SK-N-MC (cell line): ENCODE results near the gene TNRC6B.

Source experiments
- DNase-seq: peaks from one replicate; pipeline ENCODE4 v3.0.0-alpha.2; 2011; ENCODE audit warnings: low read depth, low spot score
- H3K27ac ChIP-seq: fragments of 200-600 bp; sonication (generic); 2 replicates; pipeline ENCODE4 v1.5.1; 2016; ENCODE audit warnings: mixed run types
- H3K36me3 ChIP-seq: fragments of 200-600 bp; sonication (generic); 2 replicates; pipeline ENCODE4 v1.6.1; 2017; ENCODE audit warnings: antibody characterized with exemption, low read length, mixed read lengths; ENCODE audit not compliant: insufficient read depth
- H3K4me3 ChIP-seq: fragments of 200-600 bp; sonication (generic); 2 replicates; pipeline ENCODE4 v1.5.1; 2016
- H3K9ac ChIP-seq: fragments of 200-600 bp; sonication (generic); 2 replicates; pipeline ENCODE4 v1.8.0; 2017; ENCODE audit warnings: mixed run types, mixed read lengths; ENCODE audit not compliant: insufficient read length
- H3K9me3 ChIP-seq: fragments of 200-600 bp; sonication (generic); 2 replicates; pipeline ENCODE4 v1.6.1; 2017; ENCODE audit warnings: low read depth, mild to moderate bottlenecking, antibody characterized with exemption, low read length, moderate library complexity, mixed read lengths
- EZH2 ChIP-seq: fragments of 200-600 bp; sonication (generic); IDR thresholded peaks from one replicate; pipeline ENCODE4 v1.6.1; 2017; ENCODE audit warnings: antibody characterized with exemption
- FOXP2 ChIP-seq: optimal IDR thresholded peaks from 2 replicates; pipeline ENCODE3; 2011; ENCODE audit warnings: mild to moderate bottlenecking, moderate library complexity; ENCODE audit not compliant: insufficient read depth; ENCODE audit errors: extremely low read length, control extremely low read depth
- POLR2AphosphoS5 ChIP-seq: IDR thresholded peaks from 2 replicates; pipeline ENCODE4 v1.6.1; 2012; ENCODE audit warnings: mild to moderate bottlenecking, low read depth, low read length, borderline replicate concordance

Gene TNRC6B

DNA sequence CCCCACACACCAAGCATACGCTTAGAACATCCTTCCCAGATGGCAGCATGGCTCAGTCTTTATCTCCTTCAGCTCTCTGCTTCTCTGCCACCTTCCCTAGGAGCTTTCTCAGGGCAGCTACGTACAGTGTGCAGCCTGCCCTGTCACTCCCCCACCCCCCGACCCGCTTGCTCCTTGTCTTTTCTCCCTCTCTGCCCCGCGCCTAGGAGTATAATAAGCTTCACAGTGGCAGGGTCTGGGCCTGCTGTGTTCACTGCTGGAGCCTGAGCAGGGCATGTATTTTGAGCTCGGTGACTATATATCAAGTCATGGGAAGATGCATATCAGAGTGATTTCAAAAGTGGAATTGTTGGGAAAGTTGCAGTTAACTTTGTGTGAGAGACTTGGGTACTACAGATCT lies 112.8 kb downstream of the TNRC6B start:
- Histone ChIP-seq H3K36me3 (peaks cover 64% of the 10 kb centered on the region), H3K27ac (no peak overlapping the region), H3K9ac (no peak overlapping the region)

DNA sequence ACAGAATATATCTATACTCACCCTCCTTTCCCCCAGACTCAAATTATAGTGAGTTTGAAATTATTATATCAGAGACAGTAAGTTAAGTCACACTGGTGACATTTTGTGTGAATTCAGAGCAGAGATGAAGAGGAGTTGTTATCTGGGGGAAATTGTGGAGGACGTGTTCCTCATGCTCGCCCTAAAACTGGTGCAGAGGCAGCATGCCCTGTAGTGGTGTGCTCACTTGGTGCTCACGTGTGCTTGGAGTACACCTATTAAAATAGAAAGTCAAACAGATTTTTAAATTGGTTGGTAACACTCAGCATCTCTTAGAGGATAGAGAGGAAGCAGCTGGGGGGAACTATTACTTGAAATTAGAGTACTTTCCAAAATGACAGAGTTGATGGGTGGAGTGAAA lies 117.0 kb downstream of the TNRC6B start:
- H3K4me3 ChIP-seq = no peak overlapping the region
- no peak for TF ChIP-seq EZH2
- TF ChIP-seq POLR2AphosphoS5 = no peak
- no peak for TF ChIP-seq FOXP2
- no peak for DNase-seq
- H3K9me3 ChIP-seq = no peaks in the 10 kb centered on the region
- peaks cover 49% of the 10 kb centered on the region for H3K36me3 ChIP-seq
- H3K9ac ChIP-seq = no peak overlapping the region
- H3K27ac ChIP-seq = no peak overlapping the region

More for the DNA sequence above, 112.8 kb downstream of the TNRC6B start:
- no peak for DNase-seq
- Histone ChIP-seq H3K4me3 (no peak overlapping the region), H3K9me3 (no peaks in the 10 kb centered on the region)
- TF ChIP-seq POLR2AphosphoS5 (no peak), FOXP2 (no peak), EZH2 (no peak)

DNA sequence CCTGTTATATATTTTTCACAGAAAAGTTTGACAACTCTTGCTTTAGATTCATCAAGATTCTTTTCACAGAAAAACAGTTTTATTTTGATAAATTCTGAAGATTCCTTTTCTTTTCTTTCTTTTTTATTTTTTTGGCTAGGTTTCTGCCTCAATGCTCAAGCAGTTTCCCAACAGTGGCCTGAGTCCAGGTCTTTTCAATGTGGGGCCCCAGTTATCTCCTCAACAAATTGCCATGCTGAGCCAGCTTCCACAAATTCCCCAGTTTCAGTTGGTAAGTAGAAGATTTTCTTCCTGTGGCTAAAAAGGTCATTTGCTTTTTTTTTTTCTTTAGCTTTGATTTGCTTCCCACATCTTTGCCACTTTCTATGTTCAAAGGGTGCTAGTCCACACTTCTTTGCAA lies 122.6 kb downstream of the TNRC6B start:
- TF ChIP-seq FOXP2 (no peak), POLR2AphosphoS5 (no peak), EZH2 (no peak)
- Histone ChIP-seq H3K36me3 (peaks cover 50% of the 10 kb centered on the region), H3K9ac (no peak overlapping the region), H3K9me3 (no peaks in the 10 kb centered on the region), H3K27ac (no peak overlapping the region), H3K4me3 (no peak overlapping the region)
- DNase-seq = no peak

DNA sequence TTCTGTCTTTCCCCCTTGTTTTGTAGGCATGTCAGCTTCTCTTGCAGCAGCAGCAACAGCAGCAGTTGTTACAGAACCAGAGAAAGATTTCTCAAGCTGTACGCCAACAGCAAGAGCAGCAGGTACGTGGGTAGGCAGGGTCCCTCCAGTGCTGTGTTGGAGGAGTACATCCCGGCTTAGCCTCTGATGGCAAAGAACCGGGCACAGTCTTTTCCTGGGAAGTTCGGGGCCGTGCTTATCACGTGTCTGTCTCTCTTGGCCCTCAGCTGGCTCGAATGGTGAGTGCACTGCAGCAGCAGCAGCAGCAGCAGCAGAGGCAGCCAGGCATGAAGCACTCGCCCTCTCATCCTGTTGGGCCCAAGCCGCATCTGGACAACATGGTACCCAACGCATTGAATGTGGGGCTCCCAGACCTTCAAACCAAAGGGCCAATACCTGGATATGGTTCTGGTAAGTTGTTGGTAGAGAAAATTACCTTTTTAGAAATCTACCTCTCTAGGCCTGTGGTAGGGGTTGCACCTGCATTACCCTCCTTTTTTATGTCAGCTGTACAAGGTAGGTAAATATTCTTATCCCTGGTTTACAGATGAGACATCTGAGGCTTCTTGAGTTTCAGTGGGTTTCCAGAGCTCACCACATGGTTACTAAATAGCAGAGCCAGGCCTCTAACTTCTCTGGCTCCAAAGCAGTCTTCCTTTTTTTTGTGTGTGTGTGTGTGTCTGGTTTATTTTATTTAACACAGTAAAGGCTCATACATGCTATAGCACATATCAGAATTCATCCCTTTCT lies 123.4 kb downstream of the TNRC6B start:
- no peak for TF ChIP-seq POLR2AphosphoS5
- no peak for TF ChIP-seq EZH2
- no peak for TF ChIP-seq FOXP2
- H3K36me3 ChIP-seq = peaks cover 43% of the 10 kb centered on the region

DNA sequence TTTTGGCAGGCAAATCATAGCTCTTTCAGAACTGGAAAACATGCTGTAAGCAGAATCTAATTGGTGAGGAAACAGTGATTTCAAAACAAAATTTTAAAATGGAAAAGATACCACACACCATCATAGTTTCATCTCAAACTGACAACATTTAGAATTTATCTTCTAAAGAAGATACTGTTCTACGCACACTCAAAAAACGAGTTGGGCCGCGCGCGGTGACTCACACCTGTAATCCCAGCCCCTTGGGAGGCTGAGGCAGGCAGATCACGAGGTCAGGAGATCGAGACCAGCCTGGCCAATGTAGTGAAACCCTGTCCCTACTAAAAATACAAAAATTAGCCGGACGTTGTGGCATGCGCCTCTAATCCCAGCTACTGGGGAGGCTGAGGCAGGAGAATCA lies 124.4 kb downstream of the TNRC6B start:
- H3K4me3 ChIP-seq = no peak overlapping the region
- TF ChIP-seq FOXP2 = no peak
- no peak for TF ChIP-seq EZH2
- TF ChIP-seq POLR2AphosphoS5 = no peak
- H3K9me3 ChIP-seq = no peaks in the 10 kb centered on the region
- no peak overlapping the region for H3K9ac ChIP-seq
- H3K27ac ChIP-seq = no peak overlapping the region
- DNase-seq = no peak
- peaks cover 38% of the 10 kb centered on the region for H3K36me3 ChIP-seq

More for the DNA sequence above, 123.4 kb downstream of the TNRC6B start:
- H3K4me3 ChIP-seq = no peak overlapping the region
- no peaks in the 10 kb centered on the region for H3K9me3 ChIP-seq
- no peak for DNase-seq
- no peak overlapping the region for H3K9ac ChIP-seq
- no peak overlapping the region for H3K27ac ChIP-seq

DNA sequence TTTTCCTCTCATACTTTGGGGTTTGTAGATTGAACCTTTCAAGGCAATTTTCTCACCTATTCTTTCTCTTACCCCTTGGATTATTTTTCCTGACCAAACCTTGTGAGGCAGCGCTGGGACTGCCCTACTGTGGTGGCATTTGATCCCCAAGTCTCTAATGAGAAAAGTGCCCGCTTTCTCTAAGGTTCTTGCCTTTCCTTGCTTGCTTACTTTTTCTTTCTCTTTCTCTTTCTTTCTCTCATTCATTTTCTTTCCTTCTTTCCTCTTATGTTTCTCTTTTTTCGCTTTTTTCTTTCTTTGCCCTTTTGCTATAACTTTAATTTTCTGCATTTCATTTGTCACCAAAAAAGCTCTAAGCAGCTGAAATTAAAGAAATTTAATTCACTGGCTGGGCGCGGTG lies 127.9 kb downstream of the TNRC6B start:
- Histone ChIP-seq H3K27ac (no peak overlapping the region), H3K36me3 (peaks cover 61% of the 10 kb centered on the region), H3K9me3 (no peaks in the 10 kb centered on the region), H3K4me3 (no peak overlapping the region), H3K9ac (no peak overlapping the region)
- no peak for DNase-seq
- TF ChIP-seq EZH2 (no peak), FOXP2 (no peak), POLR2AphosphoS5 (no peak)

DNA sequence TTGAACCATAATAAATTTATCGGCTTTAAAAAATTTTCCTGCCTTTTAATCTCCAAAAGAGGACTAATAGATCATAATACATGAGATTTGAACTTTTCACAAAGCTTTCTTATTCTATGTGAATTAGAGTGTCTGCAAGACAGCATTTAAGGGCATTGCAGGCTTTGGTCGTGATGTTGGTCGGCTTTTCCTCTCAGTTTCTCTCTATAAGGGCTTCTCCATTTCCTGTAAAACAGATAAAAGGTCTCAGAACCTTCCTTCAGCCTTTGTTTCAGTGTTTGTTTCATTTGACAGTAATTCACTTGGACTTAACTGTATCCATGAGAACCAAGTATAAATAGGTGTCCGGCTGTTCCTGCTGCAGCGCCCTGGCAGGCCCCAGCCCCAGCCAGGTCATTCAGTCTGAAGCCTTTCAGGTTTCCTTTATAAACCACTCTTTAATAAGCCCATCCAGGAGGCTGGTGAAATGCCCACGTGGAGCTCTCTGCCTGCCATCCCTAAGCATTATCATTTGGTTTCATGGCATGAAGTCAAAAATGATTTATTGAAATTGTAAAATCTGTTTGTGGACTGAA lies 131.4 kb downstream of the TNRC6B start:
- DNase-seq = no peak
- H3K27ac ChIP-seq = no peak overlapping the region
- peaks cover 70% of the 10 kb centered on the region for H3K36me3 ChIP-seq
- H3K9ac ChIP-seq = no peak overlapping the region
- TF ChIP-seq FOXP2 (no peak), EZH2 (no peak), POLR2AphosphoS5 (no peak)
- H3K4me3 ChIP-seq = no peak overlapping the region
- H3K9me3 ChIP-seq = no peaks in the 10 kb centered on the region

DNA sequence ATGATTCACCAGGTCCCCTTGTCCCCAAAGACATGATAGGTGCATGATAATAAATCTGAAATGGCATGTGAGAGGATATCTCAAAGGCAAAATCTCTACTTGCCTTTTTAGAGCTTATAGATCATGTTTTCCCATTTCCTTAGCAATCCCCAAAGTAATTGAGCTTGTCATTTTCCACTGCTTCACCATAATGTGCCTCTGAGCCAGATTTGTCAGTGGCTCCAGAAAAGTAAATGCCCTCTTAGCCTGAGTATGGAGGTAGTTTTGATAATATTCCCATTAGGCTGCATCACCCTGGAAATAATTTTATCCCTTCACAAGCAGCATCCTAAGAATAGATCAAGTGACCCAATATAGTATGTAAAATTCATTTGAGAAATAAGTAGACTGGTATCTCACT lies 131.9 kb downstream of the TNRC6B start:
- H3K36me3 ChIP-seq = peaks cover 76% of the 10 kb centered on the region
- no peak overlapping the region for H3K4me3 ChIP-seq
- TF ChIP-seq EZH2 = no peak
- TF ChIP-seq POLR2AphosphoS5 = no peak
- no peak for DNase-seq
- no peaks in the 10 kb centered on the region for H3K9me3 ChIP-seq
- no peak overlapping the region for H3K9ac ChIP-seq
- no peak overlapping the region for H3K27ac ChIP-seq

DNA sequence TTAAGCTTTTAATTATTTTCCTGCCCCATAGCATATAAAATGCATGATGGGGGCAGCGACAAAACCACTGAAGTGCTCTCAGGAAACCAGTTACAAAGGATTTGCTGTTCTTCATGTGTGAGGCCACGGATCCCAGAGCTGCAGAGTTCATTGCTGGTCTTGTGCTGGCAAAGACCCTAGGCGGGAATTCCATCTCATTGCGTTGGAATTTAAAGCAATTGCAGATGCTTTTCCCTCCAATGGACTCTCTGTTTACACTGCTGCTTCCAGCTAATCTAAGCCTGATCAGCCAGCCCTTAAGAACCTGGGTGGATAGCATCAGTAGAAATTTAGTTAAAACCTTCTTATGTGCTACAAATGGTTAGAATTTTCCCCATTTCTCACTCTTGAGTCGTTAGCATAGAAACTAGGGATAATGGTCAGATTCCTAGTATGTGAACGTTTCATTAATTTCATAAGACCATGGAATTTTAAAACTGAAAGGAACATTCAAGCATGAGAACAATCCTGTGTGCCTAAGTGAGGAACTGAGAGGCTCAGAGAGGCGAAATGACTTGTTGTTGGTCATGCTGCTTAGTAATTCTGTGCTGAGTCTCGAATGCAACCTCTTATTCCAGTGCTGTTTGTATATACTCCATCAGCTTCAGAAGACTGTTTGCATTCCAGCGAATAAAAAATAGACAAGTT lies 132.5 kb downstream of the TNRC6B start:
- TF ChIP-seq EZH2 = no peak
- TF ChIP-seq FOXP2 = no peak
- no peak for TF ChIP-seq POLR2AphosphoS5
- Histone ChIP-seq H3K4me3 (no peak overlapping the region), H3K9ac (no peak overlapping the region), H3K36me3 (peaks cover 80% of the 10 kb centered on the region), H3K27ac (no peak overlapping the region), H3K9me3 (no peaks in the 10 kb centered on the region)
- DNase-seq = no peak
